HG03280 (cell line): Measurements from ENCODE around the gene CACNA1C.

Experiments used
- ATAC-seq: cut with Tn5 transposase; IDR thresholded peaks from one replicate; pipeline ENCODE4 v1.9.1; 2021; ENCODE audit warnings: mild to moderate bottlenecking, moderate library complexity; ENCODE audit not compliant: unreplicated experiment

The CACNA1C gene

DNA sequence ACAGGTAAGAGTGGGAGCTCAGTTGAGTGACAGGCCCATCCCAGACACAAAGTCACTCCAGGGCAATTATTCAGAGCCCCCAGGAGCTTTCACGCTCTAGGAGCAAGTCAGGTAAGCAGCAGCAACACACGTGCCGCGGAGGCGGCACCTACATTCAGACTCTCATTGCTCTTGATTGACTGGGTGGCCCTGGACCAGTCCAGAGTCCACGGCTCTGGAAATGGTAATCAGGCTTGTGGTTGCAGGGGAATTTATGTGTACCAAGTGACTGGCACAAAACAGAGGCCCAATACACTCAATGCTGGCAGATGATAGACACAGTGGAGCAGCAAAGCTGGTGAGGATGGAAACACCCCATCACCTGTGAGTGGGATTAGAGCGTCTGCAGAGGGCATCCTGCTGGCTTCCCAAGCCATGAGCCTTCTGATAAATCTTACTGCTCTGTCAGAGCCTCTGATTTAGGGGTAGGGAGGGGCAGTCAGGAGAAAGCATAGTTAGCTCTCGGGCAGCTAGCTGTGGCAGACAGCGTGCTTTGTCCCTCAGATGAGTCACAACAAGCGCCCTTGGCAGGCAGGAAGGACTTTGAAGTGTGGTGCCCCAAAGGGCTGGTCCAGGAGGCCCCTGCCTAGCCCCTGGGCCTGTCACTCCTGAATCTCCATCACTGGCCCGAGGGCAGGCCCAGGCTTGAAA lies 344.7 kb downstream of the CACNA1C start:
- no peak for ATAC-seq

DNA sequence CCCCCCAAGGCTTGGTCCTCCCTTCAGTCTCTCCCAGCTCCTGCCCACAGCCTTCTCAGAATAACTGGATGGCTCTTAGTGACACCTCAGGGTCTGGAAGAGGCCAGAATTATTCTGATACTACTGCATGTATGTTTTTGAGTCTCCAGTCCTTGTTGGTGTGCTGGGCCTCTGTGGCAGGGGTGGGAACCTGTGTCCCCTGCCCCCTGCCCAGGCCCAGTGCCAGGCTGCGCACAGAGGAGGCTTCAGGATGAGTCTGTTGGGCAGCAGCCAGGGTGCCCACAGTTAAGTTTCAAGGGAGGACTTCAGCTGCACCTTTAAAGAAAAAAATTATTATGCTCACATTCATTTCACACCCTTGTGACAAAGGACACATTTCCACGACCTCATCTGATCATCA lies 348.3 kb downstream of the CACNA1C start:
- no peak for ATAC-seq

DNA sequence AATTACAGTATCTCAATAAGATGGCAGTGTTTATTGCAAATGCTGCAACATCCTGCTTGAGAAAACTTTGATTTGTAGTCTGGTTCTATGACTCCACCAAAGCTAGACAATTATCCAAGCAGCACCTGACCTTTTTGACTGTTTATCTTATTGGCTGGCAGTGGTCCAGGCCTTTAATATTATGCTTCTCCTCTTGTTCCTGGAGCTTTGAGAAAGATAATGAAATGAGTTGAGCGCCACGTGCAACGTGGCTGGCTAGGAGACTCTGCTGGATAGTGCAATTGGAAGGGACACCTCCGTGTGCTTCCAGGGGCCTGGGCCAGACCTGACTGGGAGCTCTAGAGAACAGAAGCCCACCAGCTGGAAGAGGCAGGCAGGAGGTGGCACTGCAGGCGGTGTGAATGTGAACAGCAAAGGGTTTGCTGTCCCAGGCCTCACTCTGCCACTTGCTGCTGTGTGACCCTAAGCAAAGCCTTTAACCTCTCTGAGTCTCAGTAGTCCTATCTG lies 349.3 kb downstream of the CACNA1C start:
- no peak for ATAC-seq

DNA sequence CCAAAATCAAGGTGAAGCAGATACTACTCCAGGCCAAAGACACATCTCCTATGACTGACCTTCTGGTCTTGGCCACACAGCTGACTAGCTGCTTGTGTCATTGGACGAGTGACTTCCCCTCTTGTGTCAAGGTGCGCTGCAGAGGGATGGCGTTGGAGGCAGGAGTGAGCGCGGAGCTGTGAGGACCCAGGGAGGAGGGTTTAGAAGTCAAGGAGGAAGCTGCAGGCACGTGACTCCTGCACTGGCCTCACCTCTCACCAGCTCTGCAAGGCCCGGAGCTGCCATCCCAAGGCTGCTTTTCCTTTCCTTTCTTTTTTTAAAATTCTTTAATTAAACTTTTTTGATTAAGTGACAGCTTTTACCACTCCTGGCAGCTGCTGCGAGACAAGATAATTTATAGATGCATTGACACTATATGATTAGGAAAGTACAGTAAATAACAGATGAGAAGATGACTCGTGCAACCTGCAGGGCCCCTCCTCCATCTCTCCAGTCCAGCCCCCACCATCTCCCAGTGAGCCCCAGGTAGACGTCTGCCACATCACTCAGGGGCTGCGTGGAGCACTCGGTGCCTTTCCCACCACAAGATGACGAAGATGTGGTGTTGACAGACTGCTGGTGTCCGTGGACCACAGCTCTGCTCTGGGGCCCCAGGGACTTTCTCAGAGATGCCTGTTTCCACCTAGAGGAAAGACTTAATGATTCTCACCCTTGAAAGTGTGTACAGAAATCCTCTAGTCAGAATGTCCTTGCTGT lies 350.6 kb downstream of the CACNA1C start:
- ATAC-seq, result no peak

DNA sequence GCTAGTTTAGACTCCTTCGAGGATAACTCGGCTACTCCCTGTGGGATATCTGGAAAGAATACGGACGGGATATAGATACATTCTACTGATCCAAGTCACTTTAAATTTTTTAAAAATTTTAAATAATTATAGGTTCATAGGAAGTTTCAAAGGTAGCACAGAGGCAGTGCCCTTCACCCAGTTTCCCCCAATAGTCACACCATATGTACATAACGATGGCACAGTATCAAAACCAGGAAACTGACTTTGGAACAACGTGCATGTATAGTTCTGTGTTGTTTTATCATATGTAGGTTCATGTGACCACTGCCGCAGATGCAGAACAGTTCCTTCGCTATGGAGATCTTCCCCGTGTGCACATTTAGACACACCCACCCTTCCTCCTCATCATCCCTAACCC lies 352.3 kb downstream of the CACNA1C start:
- ATAC-seq, result no peak

DNA sequence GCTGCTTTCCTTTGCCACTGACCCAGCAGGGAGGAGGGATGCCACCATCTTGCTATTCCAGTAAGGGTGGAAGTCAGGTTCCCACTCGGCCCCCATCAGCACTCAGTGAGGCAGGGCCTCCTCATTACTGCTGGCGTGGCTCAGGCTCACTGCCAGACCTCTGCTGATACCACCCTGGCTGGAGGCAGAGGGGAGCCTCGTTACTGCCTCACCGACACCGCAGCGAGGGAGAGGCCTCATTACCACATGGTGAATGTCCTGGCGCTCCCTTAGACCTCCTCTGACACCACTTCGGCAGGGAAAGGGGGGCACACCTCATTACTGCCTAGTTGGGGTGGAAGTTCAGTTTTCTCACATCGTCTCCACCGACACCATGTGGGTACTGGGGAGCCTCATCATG lies 354.1 kb downstream of the CACNA1C start:
- no peak for ATAC-seq

DNA sequence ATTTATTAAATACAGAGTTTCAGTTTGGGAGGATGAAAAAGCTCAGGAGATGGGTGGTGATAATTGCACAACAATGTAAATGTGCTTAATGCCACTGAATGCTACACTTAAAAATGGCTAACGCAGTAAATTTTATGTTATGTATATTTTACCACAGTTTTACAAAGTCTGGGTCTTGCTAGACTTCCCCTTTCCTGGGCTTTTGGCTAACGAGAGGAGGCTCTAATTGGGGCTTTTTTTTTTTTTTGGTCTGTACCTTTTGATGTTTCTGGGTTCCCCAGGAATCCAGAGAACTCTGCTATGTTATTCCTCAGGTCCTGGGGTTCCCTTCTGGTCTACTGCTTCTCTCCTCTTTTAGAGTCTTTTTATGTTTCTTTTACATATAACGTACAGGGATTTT lies 355.5 kb downstream of the CACNA1C start:
- no peak for ATAC-seq

DNA sequence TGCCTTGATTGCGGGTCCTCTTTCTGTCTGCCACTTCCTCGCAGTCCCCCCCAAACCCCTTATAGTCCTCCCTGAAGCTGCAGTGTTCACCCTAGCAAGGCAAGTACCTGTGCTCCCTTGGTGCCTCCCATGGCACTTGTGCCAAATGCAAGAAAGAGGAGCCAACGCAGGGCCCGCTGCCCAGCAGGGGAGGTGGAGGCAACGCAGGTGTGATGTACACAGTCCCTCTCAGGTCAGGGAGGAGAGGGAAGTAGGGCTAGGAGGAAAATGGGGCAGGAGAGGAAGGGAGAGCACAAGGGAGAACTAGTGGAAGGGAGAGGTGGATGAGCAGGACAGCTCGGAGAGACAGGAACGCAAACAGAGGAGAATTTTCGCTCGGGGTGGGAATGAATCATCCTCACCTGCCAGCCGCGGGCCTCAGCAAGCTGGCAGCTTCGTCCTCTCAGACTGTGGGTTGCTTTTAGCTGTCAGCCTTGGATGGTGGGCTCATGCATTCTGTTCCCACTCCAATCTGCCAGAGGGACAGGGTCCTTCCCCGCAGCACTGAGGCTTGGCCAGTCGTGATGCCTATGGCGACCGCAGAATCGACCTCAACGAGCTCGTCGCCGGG lies 357.0 kb downstream of the CACNA1C start:
- no peak for ATAC-seq

DNA sequence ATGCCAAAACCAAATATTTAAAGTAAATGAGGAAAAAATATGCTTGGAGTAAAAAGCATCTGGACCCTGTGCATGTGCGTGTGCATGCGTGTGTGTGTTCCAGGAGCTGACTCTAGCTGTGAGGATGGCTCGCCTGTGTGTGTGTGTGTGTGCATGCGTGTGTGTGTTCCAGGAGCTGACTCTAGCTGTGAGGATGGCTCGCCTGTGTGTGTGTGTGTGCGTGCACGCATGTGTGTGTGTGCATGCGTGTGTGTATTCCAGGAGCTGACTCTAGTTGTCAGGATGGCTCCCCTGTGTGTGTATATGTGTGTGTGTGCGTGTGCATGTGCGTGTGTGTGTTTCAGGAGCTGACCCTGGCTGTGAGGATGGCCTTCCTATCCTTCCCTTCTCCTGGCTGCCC lies 357.7 kb downstream of the CACNA1C start:
- ATAC-seq, result no peak

DNA sequence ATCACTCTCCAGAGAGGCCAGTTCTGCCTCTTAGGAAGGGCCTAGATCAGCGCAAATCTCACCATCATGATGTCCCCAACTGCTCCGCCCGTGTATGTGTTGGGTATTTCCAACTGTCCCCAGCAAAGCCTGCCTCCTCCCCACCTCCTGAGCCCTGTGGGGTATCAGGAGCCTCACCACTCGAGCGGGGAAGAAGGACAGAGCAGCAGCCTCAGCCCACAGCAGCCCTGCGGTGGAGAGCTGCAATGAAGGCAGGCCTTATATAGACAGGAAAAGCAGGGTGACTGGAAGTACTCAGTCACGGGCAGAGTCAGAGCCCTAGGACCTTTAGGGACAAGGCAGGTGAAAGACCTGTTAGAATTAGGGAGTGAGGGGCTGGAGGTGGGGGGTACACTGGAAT lies 358.2 kb downstream of the CACNA1C start:
- ATAC-seq, result no peak

DNA sequence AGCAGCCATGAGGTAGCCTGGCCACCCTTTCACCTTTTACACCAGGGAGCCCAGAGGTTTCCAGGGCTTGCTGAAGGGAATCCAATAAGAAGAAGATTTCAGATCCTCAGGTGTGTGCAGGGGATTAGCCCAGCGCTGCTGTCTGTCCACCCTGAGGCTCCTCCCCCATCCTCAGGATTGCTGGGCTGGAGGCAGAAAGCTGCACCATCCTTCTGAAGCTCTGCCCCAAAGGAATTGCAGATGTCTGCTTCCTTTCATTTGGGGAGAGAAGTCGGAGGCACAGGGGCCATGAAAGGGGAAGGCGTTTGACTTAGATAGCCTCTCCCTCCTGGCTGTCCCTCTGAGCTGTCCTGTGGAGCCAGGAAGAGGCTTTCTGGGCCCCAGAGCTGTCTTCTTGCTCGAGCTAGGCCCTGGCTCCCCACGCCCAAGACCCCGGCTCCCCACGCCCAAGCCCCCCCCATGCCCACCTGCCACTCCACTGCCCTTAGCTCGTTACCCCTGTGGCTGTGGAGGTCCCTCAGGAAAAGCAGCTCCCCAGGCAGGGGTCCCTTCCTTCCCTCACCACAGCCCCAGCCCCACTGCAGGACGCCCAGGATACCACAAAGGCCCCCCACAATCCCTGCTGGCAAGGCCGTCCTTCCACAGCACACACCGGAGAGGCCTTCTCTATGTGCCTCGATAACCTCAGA lies 359.0 kb downstream of the CACNA1C start:
- ATAC-seq, result no peak

DNA sequence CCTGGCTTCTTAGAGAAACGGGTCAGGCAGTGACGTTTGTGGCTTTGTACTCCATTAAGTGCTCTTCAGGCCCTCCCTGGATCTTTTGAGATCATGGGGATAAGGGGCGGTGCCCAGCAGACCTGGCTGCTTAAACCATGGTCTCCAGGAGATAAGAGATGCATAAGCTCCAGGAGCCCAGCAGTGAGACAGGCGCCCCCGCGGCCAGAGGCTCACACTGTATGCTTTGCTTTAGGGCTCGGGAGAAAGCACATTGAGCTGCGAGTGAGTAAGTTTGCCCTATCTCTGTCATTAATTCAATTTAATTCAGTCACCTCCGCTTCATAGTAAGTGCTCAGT lies 359.5 kb downstream of the CACNA1C start:
- ATAC-seq, result no peak

DNA sequence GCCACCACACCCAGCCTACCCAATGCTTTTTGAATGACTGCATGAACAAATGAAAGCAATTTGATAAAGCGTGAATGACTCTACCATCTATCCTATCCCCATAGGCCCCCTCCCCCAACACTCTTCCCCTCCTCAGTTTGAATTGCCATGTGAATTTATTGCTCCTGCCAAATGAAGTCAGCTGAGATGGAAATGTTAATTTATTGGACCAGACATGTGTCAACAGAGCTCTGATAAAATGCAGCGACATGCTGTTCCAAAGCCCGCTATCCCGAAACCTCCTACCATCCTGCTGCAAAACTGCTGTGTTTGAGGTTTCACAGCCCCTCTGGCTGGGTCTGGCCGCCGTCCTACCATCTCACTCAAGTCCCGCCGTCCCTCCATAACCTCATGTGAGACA lies 360.5 kb downstream of the CACNA1C start:
- no peak for ATAC-seq

DNA sequence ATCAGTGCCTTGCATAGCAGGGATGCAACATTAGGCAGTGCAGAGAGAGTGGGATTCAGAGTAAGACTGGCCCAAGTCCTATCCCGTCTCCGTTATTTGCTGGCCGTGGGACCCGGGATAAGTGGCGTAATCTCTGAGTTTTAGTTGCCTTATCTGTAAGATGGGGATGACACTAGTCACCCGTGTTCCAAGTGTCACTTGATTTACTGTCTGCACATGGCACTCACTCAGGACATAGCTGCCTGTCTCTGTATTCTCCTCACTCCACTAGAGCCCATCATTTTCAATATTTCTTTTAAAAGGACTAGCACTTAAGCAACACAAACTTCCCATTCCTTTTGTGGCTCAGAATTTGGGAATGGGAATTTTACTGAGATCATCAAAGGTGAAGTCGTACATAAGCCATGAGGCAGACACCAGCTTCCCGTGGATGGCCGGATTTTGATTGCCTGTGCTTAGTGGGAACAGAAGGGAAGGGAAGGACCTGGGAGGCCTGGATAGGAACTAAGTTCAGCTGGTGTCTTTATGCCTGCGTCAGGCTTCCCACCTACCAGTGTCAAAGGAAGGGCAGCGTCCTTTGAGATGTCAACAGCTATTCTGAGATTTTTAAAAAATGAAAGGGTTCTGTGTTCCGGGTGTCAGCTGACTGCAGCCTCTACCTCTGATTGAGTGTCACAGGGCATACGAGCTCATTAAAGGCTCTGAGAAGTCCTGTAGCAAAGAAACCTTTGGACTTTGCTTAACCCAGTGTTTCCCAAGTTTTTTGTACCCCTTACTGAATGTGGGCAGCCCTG lies 361.4 kb downstream of the CACNA1C start:
- no peak for ATAC-seq

DNA sequence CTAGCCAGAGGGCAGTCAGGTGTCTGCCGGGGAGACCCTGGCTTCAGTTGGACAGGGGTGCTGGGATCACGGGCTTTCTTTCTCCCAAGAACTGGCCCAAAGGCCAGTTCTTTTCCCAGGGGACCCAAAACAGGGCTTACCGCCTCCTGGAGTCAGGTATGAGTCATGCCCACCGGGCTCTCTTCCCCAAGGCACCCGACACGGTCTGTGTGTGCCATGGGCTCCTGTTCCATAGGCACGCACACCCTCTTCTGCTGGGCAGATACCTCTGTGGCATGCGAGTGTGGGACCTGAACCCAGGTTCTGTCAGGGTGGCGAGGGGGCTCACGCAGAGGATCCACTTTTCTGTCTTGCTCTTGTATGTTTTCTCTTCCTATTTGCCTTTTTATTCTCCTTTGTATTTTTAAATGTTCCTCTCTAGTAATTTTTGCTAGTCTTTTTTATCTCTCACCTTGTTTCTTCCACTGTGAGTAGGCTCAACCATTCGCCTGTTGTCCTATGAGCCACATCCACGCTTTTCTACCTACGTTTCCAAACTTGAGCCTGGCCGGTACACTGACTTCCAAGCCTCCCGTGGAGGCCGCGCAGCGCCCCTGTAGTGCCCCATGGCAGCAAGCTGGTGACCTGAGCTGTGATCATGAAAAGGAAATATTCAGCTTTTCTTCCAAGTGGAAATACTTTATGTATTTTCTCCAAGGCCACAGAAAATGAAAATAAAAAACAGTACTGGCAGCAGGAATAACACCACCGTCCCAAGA lies 362.2 kb downstream of the CACNA1C start:
- no peak for ATAC-seq

DNA sequence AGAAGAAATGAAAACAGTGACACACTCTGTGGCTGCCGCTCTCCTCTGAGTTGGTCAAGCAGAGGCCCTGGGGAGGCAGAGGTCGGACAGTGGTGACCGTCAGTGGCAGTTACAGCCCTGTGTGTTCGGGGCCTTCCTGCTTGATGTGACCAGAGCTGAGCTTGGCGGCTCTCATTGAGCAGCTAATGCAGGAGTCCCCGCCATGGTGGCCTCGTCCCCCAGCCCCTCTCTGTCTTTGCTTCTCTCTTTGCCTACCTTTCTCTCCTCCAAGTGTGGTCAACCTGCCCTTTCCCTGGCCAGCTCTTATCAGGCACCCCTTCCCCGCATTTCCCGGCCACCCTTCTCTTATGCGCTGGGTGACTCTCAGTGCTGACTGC lies 362.8 kb downstream of the CACNA1C start:
- ATAC-seq, result no peak

DNA sequence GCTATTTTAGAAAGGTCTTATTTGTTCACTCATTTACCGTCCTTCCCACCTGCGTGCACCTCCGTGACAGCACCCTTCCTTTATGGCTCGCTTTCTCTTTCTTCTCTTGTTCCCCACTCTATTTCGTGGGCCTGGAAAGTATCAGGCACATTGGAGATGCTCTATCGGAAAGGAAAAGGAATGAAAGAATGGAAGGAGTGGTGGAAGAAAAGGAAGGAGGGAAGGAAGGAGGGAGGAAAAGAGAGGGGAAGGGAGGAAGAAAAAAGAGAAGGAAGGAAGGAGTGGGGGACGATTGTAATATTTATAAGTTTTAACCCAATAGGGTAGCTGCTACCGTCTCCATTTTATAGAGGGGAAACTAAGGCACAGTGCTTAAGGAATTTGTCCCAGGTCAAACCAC lies 363.4 kb downstream of the CACNA1C start:
- no peak for ATAC-seq

DNA sequence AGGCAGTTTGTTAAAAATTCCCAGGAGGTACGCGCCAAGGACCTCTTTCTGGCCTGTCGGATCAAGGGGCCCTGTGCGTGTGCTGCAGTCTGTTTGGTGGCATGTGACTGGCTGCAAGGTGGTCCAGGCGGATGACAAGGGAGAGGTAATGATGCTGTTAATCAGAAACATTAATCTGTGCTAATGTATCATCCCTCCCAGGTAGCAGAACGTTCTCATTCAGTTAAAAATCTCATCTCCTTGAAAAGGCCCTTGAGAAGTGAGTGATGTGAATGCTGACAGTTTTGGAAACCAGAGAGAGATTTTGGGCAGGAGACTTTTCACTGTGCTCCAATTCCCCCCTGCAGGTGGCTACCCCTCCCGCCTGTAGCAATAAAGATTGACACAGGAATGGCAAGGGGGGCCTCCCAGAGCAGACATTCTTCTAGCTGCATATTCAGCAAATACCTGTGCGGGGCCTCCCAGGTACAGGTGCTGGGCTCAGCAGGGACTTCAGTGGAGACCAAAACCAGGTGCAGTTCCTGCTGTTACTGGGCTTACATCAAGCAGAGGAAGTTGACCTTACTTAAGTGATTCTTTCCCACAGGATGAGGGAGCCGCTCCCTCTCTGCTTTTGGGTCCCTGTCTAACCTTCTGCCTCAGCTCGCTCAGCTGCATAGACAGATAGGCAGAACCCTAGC lies 364.8 kb downstream of the CACNA1C start:
- ATAC-seq, result no peak

DNA sequence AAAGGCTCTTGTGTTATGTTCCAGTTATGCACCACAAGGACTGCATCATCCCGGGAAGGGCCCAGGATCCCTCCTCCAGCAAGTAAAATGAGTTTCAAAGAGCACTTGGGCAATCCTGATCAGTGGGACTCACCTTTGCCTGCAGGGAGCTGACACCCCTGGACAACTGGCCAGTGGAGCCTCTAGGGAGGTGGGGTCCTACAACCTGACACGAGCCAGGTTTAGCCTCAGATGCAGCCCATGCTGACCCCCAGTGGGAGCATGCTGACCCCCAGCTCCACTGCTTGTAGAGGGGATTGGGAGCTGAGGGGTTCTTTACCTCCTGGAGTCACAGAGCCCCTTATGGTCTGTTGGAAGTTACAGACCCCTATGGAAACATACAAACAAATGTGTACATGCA lies 365.8 kb downstream of the CACNA1C start:
- ATAC-seq, result no peak

DNA sequence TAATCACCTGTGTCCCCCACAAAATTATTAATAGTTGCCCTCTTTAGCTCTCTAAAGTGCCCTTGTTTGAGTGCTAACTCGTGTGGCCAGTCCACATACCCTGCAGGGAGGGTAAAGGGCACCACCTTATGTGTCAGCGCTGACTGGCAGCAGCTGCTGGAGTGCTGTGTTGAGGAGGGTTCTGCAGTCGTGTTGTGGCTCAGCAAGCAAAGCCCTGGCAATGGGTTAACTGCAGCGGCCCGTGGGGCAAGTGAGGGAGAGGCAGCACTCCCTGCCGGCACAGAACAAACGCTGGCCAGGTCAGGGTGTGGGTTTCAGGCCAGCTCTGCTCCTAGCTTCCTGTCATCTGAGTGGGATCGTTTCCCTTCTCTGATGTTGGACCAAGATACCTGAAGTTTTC lies 369.8 kb downstream of the CACNA1C start:
- no peak for ATAC-seq
